SJCRH30 (cell line): Measurements from ENCODE around the gene TMEM41B. TPM values are rescaled to one million over a fixed set of nuclear protein-coding genes. Genes with fewer than 3 reads are reported as not detected.
"Not testable (repeated sequence)": the region's sequence is repeated elsewhere in the genome, so short reads cannot be mapped to it uniquely, and the experiment has no call there.

Experiments
- DNase-seq, 2 experiments: peaks; one replicate each; pipeline ENCODE4 v3.0.0-alpha.2; 2015 to 2020
- H3K27ac ChIP-seq: fragments of 250-450 bp; sonication (Bioruptor Pico); 2 replicates; pipeline ENCODE4 v1.5.1; 2020; ENCODE audit warnings: mild to moderate bottlenecking, moderate library complexity
- H3K27me3 ChIP-seq: fragments of 250-450 bp; sonication (Bioruptor Pico); 2 replicates; pipeline ENCODE4 v1.5.1; 2020; ENCODE audit warnings: mild to moderate bottlenecking, moderate library complexity
- H3K36me3 ChIP-seq: fragments of 250-450 bp; sonication (Bioruptor Pico); 2 replicates; pipeline ENCODE4 v1.5.1; 2020; ENCODE audit warnings: mild to moderate bottlenecking, moderate library complexity
- H3K4me1 ChIP-seq: fragments of 250-450 bp; sonication (Bioruptor Pico); 2 replicates; pipeline ENCODE4 v1.5.1; 2020; ENCODE audit warnings: mild to moderate bottlenecking, moderate library complexity
- H3K4me3 ChIP-seq: fragments of 250-450 bp; sonication (Bioruptor Pico); 2 replicates; pipeline ENCODE4 v1.5.1; 2020; ENCODE audit warnings: mild to moderate bottlenecking, moderate library complexity
- H3K9me3 ChIP-seq: fragments of 250-450 bp; sonication (Bioruptor Pico); replicated peaks from 2 replicates; pipeline ENCODE4 v1.5.1; 2020; ENCODE audit warnings: mild to moderate bottlenecking, moderate library complexity
- total RNA-seq: library from RNA; depleted of rRNA; stranded (reverse); fragments of >200 nt; shearing (Covaris generic); gene quantifications from 2 replicates; pipeline ENCODE4 v1.2.3, GENCODE V29; 2014; rRNA removed

The TMEM41B gene
- total RNA-seq = 69.5 and 73.3 TPM in 2 replicates

GRCh38 chr11:9314291-9315077, at the start of gene TMEM41B:
TMEM41B (minus strand) TSS chr11:9314593; CDS start chr11:9314441, 152 bp downstream.
- peaks cover 6% of the 10 kb centered on the region for H3K4me1 ChIP-seq
- peak within 1 kb of the TSS; percentile 100 for H3K27ac ChIP-seq
- H3K36me3 ChIP-seq = peaks cover 2% of the 10 kb centered on the region; the same call in 1 of the 2 replicates
- no peaks in the 10 kb centered on the region for H3K9me3 ChIP-seq
- no peaks in the 10 kb centered on the region for H3K27me3 ChIP-seq
- DNase-seq = peak; percentile 99 to 100
- H3K4me3 ChIP-seq = peak within 1 kb of the TSS; percentile 94

DNA sequence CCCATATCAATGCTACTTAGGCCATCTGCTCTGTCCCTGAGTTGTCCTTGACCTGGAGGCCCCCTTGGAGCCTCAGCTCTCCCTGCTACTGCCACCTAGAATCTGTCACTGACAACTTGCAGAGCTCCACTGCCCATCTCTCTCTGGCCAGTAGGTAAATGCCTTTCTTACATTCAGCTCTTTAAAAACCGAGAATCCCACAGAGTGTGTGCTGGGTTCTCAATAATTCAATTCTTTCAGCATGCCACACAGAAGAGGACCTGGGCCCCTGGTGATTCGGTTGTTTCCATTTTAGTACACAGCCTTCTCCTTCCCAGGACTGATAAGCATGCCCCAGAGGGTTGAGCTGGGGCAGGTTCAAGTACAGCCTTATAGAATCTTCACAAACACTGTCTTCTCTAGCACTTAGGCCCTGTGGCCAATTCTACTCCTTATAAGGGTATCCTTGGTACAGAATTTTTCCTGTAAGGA, 48.0 kb upstream of the TMEM41B start:
- DNase-seq = no peak
- Histone ChIP-seq H3K27ac (no peak overlapping the region), H3K27me3 (no peaks in the 10 kb centered on the region), H3K36me3 (no peaks in the 10 kb centered on the region), H3K4me3 (no peak overlapping the region), H3K9me3 (no peaks in the 10 kb centered on the region), H3K4me1 (peaks cover 5% of the 10 kb centered on the region; the same call in 1 of the 2 replicates)

- DNase-seq, H3K9me3 ChIP-seq, H3K27ac ChIP-seq, H3K4me1 ChIP-seq, H3K27me3 ChIP-seq, H3K4me3 ChIP-seq, H3K36me3 ChIP-seq: not testable (repeated sequence)
Measured at GRCh38 chr11:9360862-9361622, 46.6 kb upstream of the TMEM41B start.

DNA sequence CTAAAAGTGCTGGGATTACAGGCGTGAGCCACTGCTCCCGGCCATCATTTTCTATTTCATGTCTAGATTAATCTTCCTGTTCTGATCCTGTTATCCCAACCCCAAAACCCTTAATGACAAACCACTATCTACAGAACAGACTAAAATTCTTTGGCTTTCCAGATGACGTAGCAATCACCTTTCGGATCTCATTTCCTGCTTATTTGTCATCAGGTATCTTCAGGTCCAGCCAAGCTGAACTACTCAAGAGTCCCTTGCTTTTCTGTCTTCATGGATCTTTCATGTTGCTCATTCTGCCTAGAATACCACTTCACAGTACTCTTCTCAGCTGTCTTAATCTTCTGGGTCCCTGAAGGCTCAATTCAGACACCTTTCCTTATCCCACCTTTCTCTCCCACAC, 42.6 kb upstream of the TMEM41B start:
- Histone ChIP-seq H3K9me3 (no peaks in the 10 kb centered on the region; the same call in 1 of the 2 replicates), H3K4me1 (no peaks in the 10 kb centered on the region), H3K36me3 (no peaks in the 10 kb centered on the region), H3K27me3 (no peaks in the 10 kb centered on the region), H3K27ac (no peak overlapping the region), H3K4me3 (no peak overlapping the region)
- DNase-seq = no peak

GRCh38 chr11:9351321-9351881, 37.0 kb upstream of the TMEM41B start:
- Histone ChIP-seq H3K36me3 (no peaks in the 10 kb centered on the region), H3K4me1 (no peaks in the 10 kb centered on the region), H3K27me3 (no peaks in the 10 kb centered on the region), H3K9me3 (no peaks in the 10 kb centered on the region; the same call in 1 of the 2 replicates), H3K4me3 (no peak overlapping the region), H3K27ac (no peak overlapping the region)
- no peak for DNase-seq

DNA sequence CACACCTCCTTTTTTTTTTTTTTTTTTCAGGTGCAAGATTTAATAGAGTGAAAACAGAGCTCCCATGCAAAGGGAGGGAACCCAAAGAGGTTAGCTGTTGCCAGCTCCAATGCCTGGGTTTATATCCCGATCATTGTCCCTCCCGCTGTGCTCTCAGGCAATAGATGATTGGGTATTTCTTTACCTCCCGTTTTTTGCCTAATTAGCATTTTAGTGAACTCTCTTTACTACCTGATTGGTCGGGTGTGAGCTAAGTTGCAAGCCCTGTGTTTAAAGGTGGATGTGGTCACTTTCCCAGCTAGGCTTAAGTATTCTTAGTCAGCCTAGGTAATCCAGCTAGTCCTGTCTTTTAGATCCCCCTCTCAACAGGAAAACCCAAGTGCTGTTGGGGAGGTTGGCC, 33.4 kb upstream of the TMEM41B start:
- H3K4me1 ChIP-seq, H3K27ac ChIP-seq, H3K4me3 ChIP-seq, DNase-seq, H3K9me3 ChIP-seq, H3K36me3 ChIP-seq, H3K27me3 ChIP-seq: not testable (repeated sequence)

DNA sequence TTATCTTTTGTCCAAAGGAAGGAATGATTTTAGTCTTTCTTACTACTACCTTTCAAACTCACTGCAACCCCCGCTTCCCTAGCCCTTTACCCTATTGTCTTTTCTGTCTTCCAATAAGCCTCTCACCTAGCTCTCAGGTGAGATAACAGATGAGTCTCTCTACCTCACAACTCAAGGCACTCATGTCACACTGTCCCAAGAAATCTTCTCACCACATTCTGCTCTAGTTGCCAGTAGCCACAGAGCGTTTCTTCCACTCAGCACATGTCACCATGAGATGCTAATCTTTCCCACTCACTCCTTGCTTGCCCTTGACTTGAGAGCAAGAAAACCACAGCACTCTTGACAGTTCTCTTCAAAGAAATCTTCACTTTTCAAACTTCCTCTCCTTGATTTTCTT, 32.7 kb upstream of the TMEM41B start:
- no peak for DNase-seq
- H3K4me1 ChIP-seq = no peaks in the 10 kb centered on the region
- no peaks in the 10 kb centered on the region for H3K36me3 ChIP-seq
- no peaks in the 10 kb centered on the region; the same call in 1 of the 2 replicates for H3K9me3 ChIP-seq
- no peak overlapping the region for H3K27ac ChIP-seq
- no peaks in the 10 kb centered on the region for H3K27me3 ChIP-seq
- H3K4me3 ChIP-seq = no peak overlapping the region

GRCh38 chr11:9344061-9344680, 29.8 kb upstream of the TMEM41B start:
- Histone ChIP-seq H3K36me3 (no peaks in the 10 kb centered on the region), H3K27ac (no peak overlapping the region), H3K9me3 (no peaks in the 10 kb centered on the region), H3K27me3 (no peaks in the 10 kb centered on the region), H3K4me3 (no peak overlapping the region), H3K4me1 (no peaks in the 10 kb centered on the region)
- DNase-seq = no peak

DNA sequence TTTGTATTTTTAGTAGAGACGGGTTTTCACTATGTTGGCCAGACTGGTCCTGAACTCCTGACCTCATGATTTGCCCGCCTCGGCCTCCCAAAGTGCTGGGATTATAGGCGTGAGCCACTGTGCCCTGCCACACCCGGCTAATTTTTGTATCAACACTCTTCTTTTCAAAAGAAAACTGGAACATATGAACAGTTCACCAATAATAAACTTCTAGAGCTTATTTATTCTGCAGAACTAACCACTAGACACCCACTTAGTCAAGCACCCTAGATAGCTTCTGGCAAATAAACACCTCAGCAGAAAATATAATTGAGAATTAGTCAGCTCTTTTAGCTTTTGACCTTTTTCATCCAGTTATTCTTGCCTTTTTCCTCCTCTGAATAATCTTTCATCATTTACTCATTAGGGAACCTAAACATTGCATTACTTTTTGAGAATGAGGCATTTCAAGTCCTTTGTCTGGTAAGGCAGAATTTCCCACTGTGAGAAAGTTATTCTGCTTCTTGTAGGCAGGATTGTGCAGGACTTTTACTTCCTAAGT, 27.3 kb upstream of the TMEM41B start:
- H3K27ac ChIP-seq = no peak overlapping the region
- H3K27me3 ChIP-seq = no peaks in the 10 kb centered on the region
- no peak for DNase-seq
- no peak overlapping the region for H3K4me3 ChIP-seq
- H3K4me1 ChIP-seq = no peaks in the 10 kb centered on the region
- H3K9me3 ChIP-seq = no peaks in the 10 kb centered on the region
- H3K36me3 ChIP-seq = no peaks in the 10 kb centered on the region

- Histone ChIP-seq H3K4me3 (no peak overlapping the region), H3K27me3 (no peaks in the 10 kb centered on the region), H3K9me3 (no peaks in the 10 kb centered on the region), H3K4me1 (peaks cover 11% of the 10 kb centered on the region; the same call in 1 of the 2 replicates), H3K36me3 (no peaks in the 10 kb centered on the region), H3K27ac (no peak overlapping the region)
- no peak for DNase-seq
Measured at GRCh38 chr11:9332655-9333054, 18.3 kb upstream of the TMEM41B start.

GRCh38 chr11:9330387-9331384, 16.3 kb upstream of the TMEM41B start:
- Histone ChIP-seq H3K27ac (peak overlapping the region; percentile 25), H3K27me3 (no peaks in the 10 kb centered on the region), H3K36me3 (no peaks in the 10 kb centered on the region), H3K4me1 (peaks cover 11% of the 10 kb centered on the region; the same call in 1 of the 2 replicates), H3K9me3 (no peaks in the 10 kb centered on the region), H3K4me3 (no peak overlapping the region)
- peak in 1 of 2 experiments; percentile 28 for DNase-seq

GRCh38 chr11:9320047-9320446, 5.7 kb upstream of the TMEM41B start:
- Histone ChIP-seq H3K36me3 (no peaks in the 10 kb centered on the region), H3K4me1 (peaks cover 11% of the 10 kb centered on the region)
- DNase-seq = no peak

GRCh38 chr11:9319377-9320001, 5.1 kb upstream of the TMEM41B start:
- not testable (repeated sequence) for H3K27me3 ChIP-seq, H3K27ac ChIP-seq, H3K4me3 ChIP-seq, H3K9me3 ChIP-seq, H3K36me3 ChIP-seq
- H3K4me1 ChIP-seq = peaks cover 11% of the 10 kb centered on the region
- DNase-seq = peak in 1 of 2 experiments; percentile 23

More at GRCh38 chr11:9320047-9320446, 5.7 kb upstream of the TMEM41B start:
- H3K27me3 ChIP-seq = no peaks in the 10 kb centered on the region
- no peak overlapping the region for H3K4me3 ChIP-seq
- H3K9me3 ChIP-seq = no peaks in the 10 kb centered on the region
- no peak overlapping the region for H3K27ac ChIP-seq
